ENCODE results near the gene QKI.

The QKI gene

GRCh38 chr6:163395122-163395830 is 19.2 kb upstream of the QKI start:
- Histone ChIP-seq H3K4me3 (ENCODE audit: low read depth, low read length) (no peak overlapping the region), H3K36me3 (ENCODE audit: control insufficient read depth in 2 of 2, insufficient read depth in 1 of 2, low read length in 2 of 2) (no peaks in the 10 kb centered on the region), H3K27ac (ENCODE audit: extremely low read depth, low read depth, low read length) (no peak overlapping the region), H3K4me1 (ENCODE audit: control insufficient read depth, insufficient read depth, low read length) (0 out of 2 replicates have a peak, but pooled peaks cover 2% of the 10 kb centered on the region), H3K9me3 (ENCODE audit: control insufficient read depth, insufficient read depth, low read depth, low read length) (no peaks in the 10 kb centered on the region)
- ChIA-PET POLR2A (interaction anchor here (0.6 kb wide), 1 partner anchor 350 kb away, joined by 3 read pairs; no protein-coding TSS in a partner anchor), CTCF (interaction anchor here (0.6 to 0.8 kb wide), 3 partner anchors 9 to 1042 kb away, joined by 3 read pairs; no protein-coding TSS in a partner anchor)
- no peak for TF ChIP-seq ZNF426 (tag by site-specific recombination; IDR thresholded peaks at IDR 0.05)
- TF ChIP-seq ZNF501 (tag by site-specific recombination; IDR thresholded peaks at IDR 0.05), result no peak
- no peak for TF ChIP-seq ZBTB48 (tag by site-specific recombination; IDR thresholded peaks at IDR 0.05)
- no peak for TF ChIP-seq ZNF112 (tag by site-specific recombination; IDR thresholded peaks at IDR 0.05)
- TF ChIP-seq ZNF202 (tag by site-specific recombination; IDR thresholded peaks at IDR 0.05; ENCODE audit: borderline replicate concordance), result no peak
- no peak for TF ChIP-seq ZNF292 (tag by site-specific recombination; IDR thresholded peaks at IDR 0.05; ENCODE audit: borderline replicate concordance, low read depth)
- no peak for TF ChIP-seq GFI1B (tag by site-specific recombination; IDR thresholded peaks at IDR 0.05)
- TF ChIP-seq, protein P1, sequence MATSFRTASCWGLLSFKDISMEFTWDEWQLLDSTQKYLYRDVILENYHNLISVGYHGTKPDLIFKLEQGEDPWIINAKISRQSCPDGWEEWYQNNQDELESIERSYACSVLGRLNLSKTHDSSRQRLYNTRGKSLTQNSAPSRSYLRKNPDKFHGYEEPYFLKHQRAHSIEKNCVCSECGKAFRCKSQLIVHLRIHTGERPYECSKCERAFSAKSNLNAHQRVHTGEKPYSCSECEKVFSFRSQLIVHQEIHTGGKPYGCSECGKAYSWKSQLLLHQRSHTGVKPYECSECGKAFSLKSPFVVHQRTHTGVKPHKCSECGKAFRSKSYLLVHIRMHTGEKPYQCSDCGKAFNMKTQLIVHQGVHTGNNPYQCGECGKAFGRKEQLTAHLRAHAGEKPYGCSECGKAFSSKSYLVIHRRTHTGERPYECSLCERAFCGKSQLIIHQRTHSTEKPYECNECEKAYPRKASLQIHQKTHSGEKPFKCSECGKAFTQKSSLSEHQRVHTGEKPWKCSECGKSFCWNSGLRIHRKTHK (tag by site-specific recombination; IDR thresholded peaks at IDR 0.05), result no peak
- TF ChIP-seq ZSCAN18 (tag by site-specific recombination; IDR thresholded peaks at IDR 0.05), result no peak
- no peak for TF ChIP-seq ZNF585B (tag by site-specific recombination; IDR thresholded peaks at IDR 0.05)
- no peak for TF ChIP-seq ZSCAN30 (tag by site-specific recombination; IDR thresholded peaks at IDR 0.05)
- TF ChIP-seq TSHZ1 (tag by site-specific recombination; IDR thresholded peaks at IDR 0.05; ENCODE audit: borderline replicate concordance), result no peak

GRCh38 chr6:163395831-163396185 is 18.7 kb upstream of the QKI start:
- no peaks in the 10 kb centered on the region for H3K36me3 ChIP-seq (ENCODE audit: control insufficient read depth in 2 of 2, insufficient read depth in 1 of 2, low read length in 2 of 2)
- CTCF ChIA-PET, result interaction anchor here (0.6 to 0.8 kb wide), 3 partner anchors 10 to 1041 kb away, joined by 3 read pairs; no protein-coding TSS in a partner anchor
- no peak overlapping the region for H3K27ac ChIP-seq (ENCODE audit: extremely low read depth, low read depth, low read length)
- TF ChIP-seq ZNF223 (tag by site-specific recombination; IDR thresholded peaks at IDR 0.05) (no peak), KLF10 (tag by site-specific recombination; IDR thresholded peaks at IDR 0.05) (no peak), GLIS2 (tag by site-specific recombination; IDR thresholded peaks at IDR 0.05) (no peak), ZNF544 (tag by site-specific recombination; IDR thresholded peaks at IDR 0.05) (no peak), YY2 (tag by site-specific recombination; IDR thresholded peaks at IDR 0.05) (no peak), ZNF132 (tag by site-specific recombination; IDR thresholded peaks at IDR 0.05; ENCODE audit: borderline replicate concordance) (no peak), ZNF473 (tag by site-specific recombination; IDR thresholded peaks at IDR 0.05) (no peak)
- no peak overlapping the region for H3K4me3 ChIP-seq (ENCODE audit: low read depth, low read length)
- POLR2A ChIA-PET, result no interaction called here
- no peaks in the 10 kb centered on the region for H3K9me3 ChIP-seq (ENCODE audit: control insufficient read depth, insufficient read depth, low read depth, low read length)
- H3K4me1 ChIP-seq (ENCODE audit: control insufficient read depth, insufficient read depth, low read length), result 0 out of 2 replicates have a peak, but pooled peaks cover 2% of the 10 kb centered on the region

Measured in HEK293 (cell line).